MM.1S (cell line): Measurements from ENCODE around the gene GREB1.

ENCODE experiments used
- EZH2 ChIP-seq: fragments of 300-600 bp; sonication (generic); optimal IDR thresholded peaks from 2 replicates; pipeline ENCODE3; 2017; ENCODE audit warnings: low read depth, mild to moderate bottlenecking, antibody characterized with exemption, low read length, mixed read lengths
- TF ChIP-seq, protein P1 (sequence below): fragments of 300-600 bp; sonication (generic); IDR thresholded peaks from 2 replicates; pipeline ENCODE4 v1.5.1; 2016; ENCODE audit warnings: antibody characterized with exemption, low read length, mixed read lengths

DNA sequence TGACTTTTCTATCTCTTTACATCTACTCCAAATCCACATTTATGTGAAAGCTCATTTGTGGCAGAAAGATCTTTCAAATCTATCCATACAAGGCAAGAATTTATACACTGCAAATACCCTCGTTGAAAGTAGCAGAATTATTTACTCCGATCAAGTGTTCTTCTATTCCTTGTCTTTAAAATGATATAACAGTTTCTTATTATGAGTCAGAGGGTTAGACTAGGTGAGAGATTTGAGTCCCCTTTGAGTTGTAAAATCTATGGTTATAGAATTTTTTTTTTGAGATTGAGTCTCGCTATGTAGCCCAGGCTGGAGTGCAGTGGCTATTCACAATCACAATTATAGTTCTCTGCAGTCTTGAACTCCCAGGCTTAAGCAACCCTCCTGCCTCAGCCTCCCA, 5.6 kb upstream of the GREB1 start:
- TF ChIP-seq, protein P1, sequence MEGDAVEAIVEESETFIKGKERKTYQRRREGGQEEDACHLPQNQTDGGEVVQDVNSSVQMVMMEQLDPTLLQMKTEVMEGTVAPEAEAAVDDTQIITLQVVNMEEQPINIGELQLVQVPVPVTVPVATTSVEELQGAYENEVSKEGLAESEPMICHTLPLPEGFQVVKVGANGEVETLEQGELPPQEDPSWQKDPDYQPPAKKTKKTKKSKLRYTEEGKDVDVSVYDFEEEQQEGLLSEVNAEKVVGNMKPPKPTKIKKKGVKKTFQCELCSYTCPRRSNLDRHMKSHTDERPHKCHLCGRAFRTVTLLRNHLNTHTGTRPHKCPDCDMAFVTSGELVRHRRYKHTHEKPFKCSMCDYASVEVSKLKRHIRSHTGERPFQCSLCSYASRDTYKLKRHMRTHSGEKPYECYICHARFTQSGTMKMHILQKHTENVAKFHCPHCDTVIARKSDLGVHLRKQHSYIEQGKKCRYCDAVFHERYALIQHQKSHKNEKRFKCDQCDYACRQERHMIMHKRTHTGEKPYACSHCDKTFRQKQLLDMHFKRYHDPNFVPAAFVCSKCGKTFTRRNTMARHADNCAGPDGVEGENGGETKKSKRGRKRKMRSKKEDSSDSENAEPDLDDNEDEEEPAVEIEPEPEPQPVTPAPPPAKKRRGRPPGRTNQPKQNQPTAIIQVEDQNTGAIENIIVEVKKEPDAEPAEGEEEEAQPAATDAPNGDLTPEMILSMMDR: no peak
- TF ChIP-seq EZH2: no peak
